HCT116 (cell line): Measurements from ENCODE around the gene SCN2B. TPM values are rescaled to one million over a fixed set of nuclear protein-coding genes. Genes with fewer than 3 reads are reported as not detected.

ENCODE experiments used
- ATAC-seq: fragments of 200-7000 bp; cut with Tn5 transposase; 2 replicates; pipeline ENCODE4 v1.9.1; 2020; ENCODE audit warnings: mild to moderate bottlenecking, moderate library complexity
- BruUV-seq: library from RNA; stranded (reverse); fragments of 400-500 nt; replicated peaks from 2 replicates; lab custom pipeline; 2021; lab: Mats Ljungman, UMichigan
- CTCF ChIA-PET: fragments of 300-600 bp; sonication (Branson Sonifier 250); formaldehyde crosslinking; loops from one replicate; lab custom pipeline; 2021; ENCODE audit warnings: antibody characterized with exemption; lab: Charles Lee
- POLR2A ChIA-PET: fragments of 300-600, 350-600 bp; sonication (Branson Sonifier 250); formaldehyde crosslinking; loops from one replicate; lab custom pipeline; 2021; ENCODE audit warnings: antibody characterized with exemption; lab: Charles Lee
- RAD21 ChIA-PET, 2 experiments: fragments of 300-600 bp; sonication (Branson Sonifier 250); formaldehyde crosslinking; loops; one replicate each; lab custom pipeline; 2023; ENCODE audit warnings: low total read pairs in 2 of 2; ENCODE audit not compliant: uncharacterized antibody in 2 of 2, unreplicated experiment in 2 of 2, low non-redundant PET in 1 of 2; lab: Charles Lee
- DNase-seq: peaks from one replicate; pipeline ENCODE4 v3.0.0-alpha.2; 2010; ENCODE audit warnings: low read depth, low spot score
- H2AFZ ChIP-seq: fragments of 200-600 bp; shearing (Covaris generic), sonication (generic); 2 replicates; pipeline ENCODE4 v1.6.1; 2017; ENCODE audit warnings: low read depth, mixed run types, mixed read lengths, antibody characterized with exemption, low read length; ENCODE audit not compliant: poor library complexity, severe bottlenecking
- H3K27ac ChIP-seq: 2 replicates; pipeline ENCODE4 v1.5.1; 2012; ENCODE audit warnings: low read depth, low read length
- H3K27me3 ChIP-seq: fragments of 200-600 bp; sonication (generic); 2 replicates; pipeline ENCODE4 v1.6.1; 2016; ENCODE audit warnings: mixed run types, low read length, mixed read lengths; ENCODE audit not compliant: insufficient read depth
- H3K36me3 ChIP-seq, 2 experiments: fragments of 200-500 bp in 1 of 2; fragments of 200-600 bp in 1 of 2; sonication (Bioruptor generic) in 1 of 2; sonication (generic) in 1 of 2; 2 replicates each; pipeline versions ENCODE4 v1.5.1 to v1.6.1; 2014 to 2016; ENCODE audit warnings: low read length in 2 of 2, inconsistent platforms in 1 of 2, mixed read lengths in 1 of 2, mixed run types in 1 of 2; ENCODE audit not compliant: insufficient read depth in 2 of 2, control insufficient read depth in 1 of 2
- H3K4me1 ChIP-seq, 2 experiments: fragments of 200-600 bp in 1 of 2; sonication (generic) in 1 of 2; 2 replicates each; pipeline versions ENCODE4 v1.5.1 to v1.6.1; 2012 to 2017; ENCODE audit warnings: low read length in 2 of 2, inconsistent platforms in 1 of 2, mild to moderate bottlenecking in 1 of 2, mixed read lengths in 1 of 2, mixed run types in 1 of 2, moderate library complexity in 1 of 2; ENCODE audit not compliant: insufficient read depth in 2 of 2, control insufficient read depth in 1 of 2
- H3K4me2 ChIP-seq: fragments of 200-600 bp; sonication (generic); 2 replicates; pipeline ENCODE4 v1.6.1; 2017; ENCODE audit warnings: mixed run types, low read length, mixed read lengths
- H3K4me3 ChIP-seq, 2 experiments: fragments of 200-600 bp in 1 of 2; sonication (generic) in 1 of 2; replicated peaks in 1 of 2; 2 replicates each; pipeline ENCODE4 v1.5.1; 2011 to 2016; ENCODE audit warnings: low read length in 2 of 2, control low read depth in 1 of 2, low read depth in 1 of 2, mild to moderate bottlenecking in 1 of 2, mixed read lengths in 1 of 2, mixed run types in 1 of 2
- H3K79me2 ChIP-seq: fragments of 200-600 bp; sonication (generic); 2 replicates; pipeline ENCODE4 v1.6.1; 2017; ENCODE audit warnings: mild to moderate bottlenecking, mixed run types, low read length, moderate library complexity, mixed read lengths; ENCODE audit not compliant: insufficient read depth
- H3K9ac ChIP-seq: fragments of 200-600 bp; sonication (generic); 2 replicates; pipeline ENCODE4 v1.6.1; 2016; ENCODE audit warnings: low read length, mixed read lengths
- H3K9me2 ChIP-seq: fragments of 200-600 bp; sonication (generic), shearing (Covaris generic); 2 replicates; pipeline ENCODE4 v1.6.1; 2017; ENCODE audit warnings: mixed run types, mild to moderate bottlenecking, moderate library complexity; ENCODE audit not compliant: insufficient read depth
- H3K9me3 ChIP-seq, 2 experiments: fragments of 200-500 bp in 1 of 2; fragments of 200-600 bp in 1 of 2; sonication (Bioruptor generic) in 1 of 2; sonication (generic) in 1 of 2; 2 replicates each; pipeline ENCODE4 v1.6.1; 2014 to 2017; ENCODE audit warnings: low read length in 2 of 2, mixed read lengths in 2 of 2, inconsistent platforms in 1 of 2, low read depth in 1 of 2, mild to moderate bottlenecking in 1 of 2, mixed run types in 1 of 2, moderate library complexity in 1 of 2; ENCODE audit not compliant: control insufficient read depth in 1 of 2, insufficient read depth in 1 of 2
- H4K20me1 ChIP-seq: fragments of 200-600 bp; sonication (generic), shearing (Covaris generic); 2 replicates; pipeline ENCODE4 v1.6.1; 2017; ENCODE audit warnings: mixed run types, mild to moderate bottlenecking, moderate library complexity; ENCODE audit not compliant: insufficient read depth
- CEBPB ChIP-seq: IDR thresholded peaks from 2 replicates; pipeline ENCODE4 v1.6.1; 2012; ENCODE audit warnings: low read depth
- EZH2 ChIP-seq: fragments of 200-600 bp; sonication (generic); IDR thresholded peaks from 2 replicates; pipeline ENCODE4 v1.6.1; 2017; ENCODE audit warnings: antibody characterized with exemption, mixed run types
- FOSL1 ChIP-seq: IDR thresholded peaks from 2 replicates; pipeline ENCODE4 v1.6.1; 2012; ENCODE audit warnings: low read depth
- SP1 ChIP-seq: IDR thresholded peaks from 2 replicates; pipeline ENCODE4 v1.6.1; 2012; ENCODE audit warnings: low read depth
- SRF ChIP-seq: IDR thresholded peaks from 2 replicates; pipeline ENCODE4 v1.6.1; 2012; ENCODE audit warnings: low read depth
- TCF7L2 ChIP-seq: IDR thresholded peaks from 2 replicates; pipeline ENCODE4 v1.7.0; 2011; ENCODE audit warnings: borderline replicate concordance, inconsistent platforms; ENCODE audit not compliant: insufficient read depth, insufficient read length; ENCODE audit errors: extremely low read depth
- intact Hi-C: fragments of 100-400 bp; cut with micrococcal nuclease; formaldehyde crosslinking; loops from 2 replicates; pipeline ENCODE4 v1.10.0; 2022
- total RNA-seq: library from RNA; stranded (reverse); gene quantifications from one replicate; pipeline ENCODE4 v1.2.1, GENCODE V29; 2021; ENCODE audit not compliant: unreplicated experiment
- TF ChIP-seq, protein P1 (sequence below): IDR thresholded peaks from 2 replicates; pipeline ENCODE4 v1.6.1; 2012

The SCN2B gene
- total RNA-seq, 1 experiment from 2014 or later, result not detected

DNA sequence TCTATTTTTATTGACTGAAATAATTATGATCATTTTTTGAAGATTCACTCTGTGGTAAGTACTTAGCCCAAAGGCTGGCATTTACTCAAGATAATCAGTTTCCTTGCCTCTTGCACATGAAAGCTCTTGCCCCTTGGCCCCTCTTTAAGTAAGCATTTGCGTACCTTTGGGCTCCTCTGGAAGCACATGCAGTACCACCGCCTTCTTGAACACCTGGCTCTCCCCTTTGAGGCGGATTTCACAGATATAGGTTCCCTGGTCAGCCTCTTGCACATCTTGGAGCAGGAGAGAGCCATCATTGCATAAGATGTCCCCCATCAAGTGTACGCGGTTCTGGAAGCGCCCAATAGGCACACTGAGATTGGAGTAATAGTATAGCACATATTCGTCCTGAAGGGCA, 33.9 kb upstream of the SCN2B start:
- H4K20me1 ChIP-seq, result no peaks in the 10 kb centered on the region
- no peaks in the 10 kb centered on the region for H3K9me3 ChIP-seq
- TF ChIP-seq TCF7L2, result no peak
- TF ChIP-seq, protein P1, sequence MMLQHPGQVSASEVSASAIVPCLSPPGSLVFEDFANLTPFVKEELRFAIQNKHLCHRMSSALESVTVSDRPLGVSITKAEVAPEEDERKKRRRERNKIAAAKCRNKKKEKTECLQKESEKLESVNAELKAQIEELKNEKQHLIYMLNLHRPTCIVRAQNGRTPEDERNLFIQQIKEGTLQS, result no peak
- TF ChIP-seq CEBPB, result no peak
- TF ChIP-seq FOSL1, result no peak
- TF ChIP-seq SP1, result no peak
- no peak overlapping the region for H3K4me3 ChIP-seq
- DNase-seq, result no peak
- no peak for ATAC-seq
- ChIA-PET POLR2A (no interaction called here), CTCF (interaction anchor here (2.6 kb wide), 1 partner anchor 12 kb away, joined by 9 read pairs; no protein-coding TSS in a partner anchor), RAD21 (no interaction called here)
- H3K9me2 ChIP-seq, result no peaks in the 10 kb centered on the region
- no peaks in the 10 kb centered on the region for H3K36me3 ChIP-seq
- peaks cover 16% of the 10 kb centered on the region; the same call in 1 of the 2 replicates for H3K27me3 ChIP-seq
- H3K4me2 ChIP-seq, result no peak overlapping the region
- H3K79me2 ChIP-seq, result no peaks in the 10 kb centered on the region
- no TSS peak for BruUV-seq
- no peaks in the 10 kb centered on the region for H3K4me1 ChIP-seq
- H3K9ac ChIP-seq, result no peak overlapping the region
- H3K27ac ChIP-seq, result no peak overlapping the region
- no peak overlapping the region for H2AFZ ChIP-seq
- intact Hi-C loops, result no loop called here

DNA sequence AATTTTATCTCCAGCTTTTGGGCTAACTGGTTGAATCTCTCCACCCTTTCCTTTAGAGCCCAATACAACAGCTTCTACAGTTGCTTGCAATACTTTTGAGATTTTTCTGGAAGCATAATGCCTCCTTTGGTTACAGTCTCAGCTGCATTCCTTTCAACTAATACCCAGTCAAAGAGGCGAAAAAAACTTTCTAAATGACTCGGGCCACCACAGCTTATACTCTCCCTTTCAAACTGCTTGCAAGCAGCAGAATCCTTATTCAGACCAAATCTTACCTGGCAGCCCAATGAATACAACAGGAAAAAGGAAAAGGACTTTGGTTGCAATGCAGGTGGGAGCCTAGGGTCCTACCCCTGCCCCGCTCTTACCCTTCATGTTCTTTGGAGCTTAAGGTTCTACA, 32.6 kb upstream of the SCN2B start:
- Histone ChIP-seq H3K36me3 (no peaks in the 10 kb centered on the region), H4K20me1 (no peaks in the 10 kb centered on the region), H3K4me2 (no peak overlapping the region), H3K79me2 (no peaks in the 10 kb centered on the region), H3K9me3 (no peaks in the 10 kb centered on the region), H3K4me3 (no peak overlapping the region), H3K9me2 (no peaks in the 10 kb centered on the region), H3K9ac (no peak overlapping the region), H3K4me1 (no peaks in the 10 kb centered on the region), H2AFZ (no peak overlapping the region), H3K27ac (no peak overlapping the region), H3K27me3 (peaks cover 11% of the 10 kb centered on the region; the same call in 1 of the 2 replicates)
- ChIA-PET RAD21 (no interaction called here), CTCF (interaction anchor here (2.6 kb wide), 1 partner anchor 11 kb away, joined by 9 read pairs; no protein-coding TSS in a partner anchor), POLR2A (no interaction called here)
- no peak for ATAC-seq
- intact Hi-C loops, result no loop called here
- TF ChIP-seq SRF (no peak), FOSL1 (no peak), EZH2 (no peak)
- DNase-seq, result no peak
- no TSS peak for BruUV-seq
